ENCODE measurements around the gene TBX19.

Gene TBX19

DNA sequence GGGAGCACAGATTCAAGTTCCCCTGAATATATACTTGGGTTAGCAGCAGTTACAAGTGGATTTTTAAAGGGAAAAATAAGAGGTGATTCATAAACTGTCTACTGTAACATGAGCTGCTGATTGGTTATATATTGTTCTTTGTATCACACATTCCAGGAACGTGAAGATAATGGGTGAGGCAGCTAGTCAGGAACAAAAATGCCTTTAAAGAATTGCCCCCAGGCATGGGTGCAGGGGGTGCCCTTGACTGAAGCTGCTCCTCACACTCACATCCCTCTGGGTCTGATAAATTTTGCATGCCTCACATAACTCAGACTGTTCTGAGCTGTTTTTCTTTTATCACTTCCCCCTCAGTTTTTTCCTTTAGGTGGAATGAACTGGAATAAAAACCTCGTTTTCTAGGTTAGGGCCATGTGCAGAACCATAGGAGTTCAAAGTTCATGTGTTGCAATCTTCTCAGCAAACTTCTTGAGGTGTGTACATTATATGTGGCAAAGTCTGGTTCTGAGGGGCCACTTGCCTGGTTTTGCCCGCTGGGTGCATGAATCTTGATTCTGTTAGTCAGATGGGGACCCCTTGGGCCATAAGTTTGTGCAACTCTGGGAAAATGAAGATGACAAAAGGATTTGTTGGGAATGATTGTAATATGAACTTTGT, 21.1 kb downstream of the TBX19 start:
- Histone ChIP-seq H3K4me2 (ENCODE audit: low read length) (peak overlapping the region; percentile 13), H3K4me1 (ENCODE audit: control insufficient read depth, insufficient read depth, low read length) (peaks cover 7% of the 10 kb centered on the region), H3K4me3 (ENCODE audit: low read length) (no peak overlapping the region), H3K9ac (ENCODE audit: low read depth, low read length) (no peak overlapping the region), H3K27me3 (ENCODE audit: control insufficient read depth, insufficient read depth, low read length) (no peaks in the 10 kb centered on the region), H3K9me3 (replicated peaks; ENCODE audit: low read length) (no peaks in the 10 kb centered on the region), H3K36me3 (ENCODE audit: insufficient read depth, low read length) (no peaks in the 10 kb centered on the region)

DNA sequence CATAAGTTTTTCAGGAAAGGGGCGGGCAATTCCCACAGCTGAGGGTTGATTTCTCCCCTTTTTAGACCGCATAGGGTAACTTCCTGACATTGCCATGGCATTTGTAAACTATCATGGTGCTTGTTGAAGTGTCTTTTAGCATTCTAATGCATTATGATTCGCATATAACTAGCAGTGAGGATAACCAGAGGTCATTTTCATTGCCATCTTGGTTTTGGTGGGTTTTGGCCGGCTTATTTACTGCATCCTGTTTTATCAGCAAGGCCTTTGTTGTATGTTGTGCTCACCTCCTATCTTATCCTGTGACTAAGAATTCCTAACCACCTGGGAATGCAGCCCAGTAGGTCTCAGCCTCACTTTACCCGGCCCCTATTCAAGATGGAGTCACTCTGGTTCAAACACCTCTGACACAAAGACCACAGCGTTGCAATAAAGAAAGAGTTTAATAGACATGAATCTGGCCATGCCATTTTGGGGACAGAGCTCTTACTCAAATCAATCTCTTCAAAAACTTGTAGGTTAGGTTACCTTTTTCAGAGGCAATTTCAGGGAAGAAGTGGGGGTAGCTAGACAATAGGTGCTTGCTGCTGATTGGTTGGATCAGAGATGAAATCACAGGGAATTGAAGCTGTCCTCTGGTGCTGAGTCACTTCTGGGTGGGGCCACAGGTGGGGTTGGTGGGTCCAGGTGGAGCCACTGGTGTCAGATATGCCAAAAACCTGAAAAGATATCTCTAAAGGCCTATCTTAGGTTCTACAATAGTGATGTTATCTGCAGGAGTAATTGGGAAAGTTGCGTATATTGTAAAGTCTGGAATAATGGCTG, 23.3 kb downstream of the TBX19 start:
- Histone ChIP-seq H3K27me3 (ENCODE audit: control insufficient read depth, insufficient read depth, low read length) (no peaks in the 10 kb centered on the region), H3K4me1 (ENCODE audit: control insufficient read depth, insufficient read depth, low read length) (peaks cover 7% of the 10 kb centered on the region), H3K4me2 (ENCODE audit: low read length) (no peak overlapping the region), H3K9ac (ENCODE audit: low read depth, low read length) (no peak overlapping the region), H3K9me3 (replicated peaks; ENCODE audit: low read length) (no peaks in the 10 kb centered on the region), H3K4me3 (ENCODE audit: low read length) (no peak overlapping the region), H3K36me3 (ENCODE audit: insufficient read depth, low read length) (no peaks in the 10 kb centered on the region)

DNA sequence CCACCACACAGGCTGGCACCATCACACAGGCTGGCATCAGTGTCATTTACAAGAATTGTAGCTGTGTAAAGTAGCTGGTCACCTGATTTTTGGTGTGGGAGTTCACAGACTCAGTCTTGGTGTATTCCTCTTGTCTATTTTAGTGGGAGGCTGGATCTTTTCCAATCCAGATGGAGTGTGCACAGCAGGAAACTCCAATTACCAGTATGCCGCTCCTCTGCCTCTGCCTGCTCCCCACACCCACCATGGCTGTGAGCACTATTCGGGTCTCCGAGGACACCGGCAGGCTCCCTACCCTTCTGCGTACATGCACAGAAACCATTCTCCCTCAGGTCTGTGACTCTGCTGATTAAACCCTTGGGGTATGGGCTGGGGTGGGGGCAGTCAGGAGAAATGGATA, 24.2 kb downstream of the TBX19 start:
- Histone ChIP-seq H3K27me3 (ENCODE audit: control insufficient read depth, insufficient read depth, low read length) (no peaks in the 10 kb centered on the region), H3K4me2 (ENCODE audit: low read length) (no peak overlapping the region), H3K4me1 (ENCODE audit: control insufficient read depth, insufficient read depth, low read length) (peaks cover 7% of the 10 kb centered on the region)

DNA sequence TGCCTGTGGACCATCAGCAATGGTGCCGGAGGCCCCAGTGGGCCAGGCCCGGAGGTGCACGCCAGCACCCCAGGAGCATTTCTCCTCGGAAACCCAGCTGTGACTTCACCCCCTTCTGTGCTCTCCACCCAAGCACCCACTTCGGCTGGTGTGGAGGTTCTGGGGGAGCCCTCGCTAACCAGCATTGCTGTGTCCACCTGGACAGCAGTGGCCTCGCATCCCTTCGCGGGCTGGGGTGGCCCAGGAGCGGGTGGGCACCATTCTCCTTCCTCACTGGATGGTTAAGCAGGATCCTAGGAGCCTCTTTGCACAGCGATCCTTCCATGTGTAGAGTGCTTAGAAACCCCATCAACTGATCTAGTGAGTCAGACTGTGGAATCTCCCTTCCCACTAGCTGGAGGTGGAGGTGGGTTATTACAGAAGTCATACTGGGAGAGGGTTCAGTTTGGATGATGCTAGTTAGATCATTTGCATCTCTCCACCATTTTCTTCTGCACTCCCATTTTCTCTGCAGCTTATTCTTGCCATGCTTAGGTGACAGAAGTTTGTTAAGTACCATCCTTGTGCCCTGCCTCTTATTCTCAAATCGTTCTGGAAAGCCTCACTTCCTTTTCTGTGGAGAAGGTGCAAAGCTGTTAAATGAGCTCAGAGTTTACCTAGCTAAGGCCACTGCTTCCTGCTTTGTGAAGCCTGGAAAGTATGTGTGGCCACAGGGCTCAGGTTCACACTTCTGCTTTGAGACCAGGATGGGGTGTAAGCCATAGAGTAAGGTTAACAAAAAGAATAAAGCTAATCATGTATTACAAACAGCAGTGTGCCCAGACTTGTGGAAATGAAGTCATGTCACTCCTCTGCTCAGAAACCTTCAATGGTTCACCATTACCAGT, 32.3 kb downstream of the TBX19 start:
- Histone ChIP-seq H3K36me3 (ENCODE audit: insufficient read depth, low read length) (no peaks in the 10 kb centered on the region), H3K4me1 (ENCODE audit: control insufficient read depth, insufficient read depth, low read length) (no peaks in the 10 kb centered on the region), H3K27me3 (ENCODE audit: control insufficient read depth, insufficient read depth, low read length) (no peaks in the 10 kb centered on the region), H3K4me2 (ENCODE audit: low read length) (no peak overlapping the region), H3K4me3 (ENCODE audit: low read length) (no peak overlapping the region), H3K9me3 (replicated peaks; ENCODE audit: low read length) (no peaks in the 10 kb centered on the region), H3K9ac (ENCODE audit: low read depth, low read length) (no peak overlapping the region)

More for the DNA sequence above, 24.2 kb downstream of the TBX19 start:
- Histone ChIP-seq H3K9ac (ENCODE audit: low read depth, low read length) (no peak overlapping the region), H3K36me3 (ENCODE audit: insufficient read depth, low read length) (no peaks in the 10 kb centered on the region), H3K4me3 (ENCODE audit: low read length) (no peak overlapping the region), H3K9me3 (replicated peaks; ENCODE audit: low read length) (no peaks in the 10 kb centered on the region)

DNA sequence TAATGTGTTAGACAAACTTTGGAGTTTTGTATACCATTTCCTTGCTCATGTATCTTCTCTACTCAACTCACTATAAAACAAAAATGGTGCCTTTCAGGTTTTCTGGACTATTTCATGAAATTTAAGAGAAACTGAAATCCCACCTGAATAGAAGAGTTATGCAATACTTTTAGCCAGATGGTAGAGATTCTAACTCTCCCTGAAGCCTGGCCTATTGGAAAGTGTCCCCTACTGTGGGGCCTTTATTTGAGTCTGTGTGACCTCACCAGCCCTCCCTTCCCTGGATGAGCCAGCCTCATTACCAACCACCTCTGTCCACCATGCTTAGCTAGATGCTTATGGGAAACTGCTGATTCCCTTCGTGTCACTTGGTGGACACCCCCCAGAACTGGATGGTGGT, 35.5 kb downstream of the TBX19 start:
- Histone ChIP-seq H3K36me3 (ENCODE audit: insufficient read depth, low read length) (no peaks in the 10 kb centered on the region), H3K9me3 (replicated peaks; ENCODE audit: low read length) (no peaks in the 10 kb centered on the region), H3K9ac (ENCODE audit: low read depth, low read length) (no peak overlapping the region), H3K4me2 (ENCODE audit: low read length) (no peak overlapping the region), H3K4me3 (ENCODE audit: low read length) (no peak overlapping the region), H3K4me1 (ENCODE audit: control insufficient read depth, insufficient read depth, low read length) (peaks cover 7% of the 10 kb centered on the region), H3K27me3 (ENCODE audit: control insufficient read depth, insufficient read depth, low read length) (no peaks in the 10 kb centered on the region)

DNA sequence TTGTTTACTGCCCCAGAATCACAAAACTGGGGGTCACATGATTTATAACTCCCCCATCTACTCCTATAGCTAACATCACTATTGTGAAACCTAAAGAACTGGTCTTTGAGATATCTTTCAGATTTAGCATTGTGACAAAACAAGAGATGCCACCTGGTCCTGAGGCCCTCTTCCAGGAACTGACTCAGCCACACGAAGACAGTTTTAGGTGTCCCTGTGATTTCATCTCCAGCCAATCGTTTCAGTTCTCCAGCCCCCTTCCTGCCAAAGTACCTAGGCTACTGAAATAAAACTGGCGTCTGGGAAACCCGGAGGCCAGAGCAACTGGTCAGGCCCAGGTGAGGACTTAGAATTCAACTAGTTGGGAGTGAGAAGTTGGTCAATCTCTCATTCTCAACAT, 36.6 kb downstream of the TBX19 start:
- no peak overlapping the region for H3K4me3 ChIP-seq (ENCODE audit: low read length)
- no peaks in the 10 kb centered on the region for H3K9me3 ChIP-seq (replicated peaks; ENCODE audit: low read length)
- H3K27me3 ChIP-seq (ENCODE audit: control insufficient read depth, insufficient read depth, low read length) = no peaks in the 10 kb centered on the region
- H3K4me2 ChIP-seq (ENCODE audit: low read length) = no peak overlapping the region
- H3K4me1 ChIP-seq (ENCODE audit: control insufficient read depth, insufficient read depth, low read length) = peaks cover 9% of the 10 kb centered on the region
- H3K9ac ChIP-seq (ENCODE audit: low read depth, low read length) = no peak overlapping the region
- no peaks in the 10 kb centered on the region for H3K36me3 ChIP-seq (ENCODE audit: insufficient read depth, low read length)

DNA sequence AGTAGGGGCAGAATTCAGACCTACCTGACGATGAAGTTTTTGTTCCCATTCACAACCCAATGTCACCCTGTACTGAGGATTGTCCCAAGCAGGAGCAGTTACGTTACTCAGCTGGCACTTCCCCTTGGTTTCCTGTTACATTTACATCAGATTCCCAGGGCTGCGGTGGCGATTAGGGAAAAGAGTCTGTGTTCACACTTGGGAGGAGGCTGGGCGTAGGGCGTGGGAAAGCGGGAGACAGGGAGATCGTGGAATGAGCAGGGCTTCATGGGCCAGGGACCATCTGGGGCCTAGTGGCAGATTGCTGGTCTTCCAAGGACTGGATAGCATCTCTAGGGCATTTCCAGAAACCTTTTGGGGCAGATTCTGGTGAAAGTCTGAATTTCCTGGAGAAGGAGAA, 39.0 kb downstream of the TBX19 start:
- Histone ChIP-seq H3K4me1 (ENCODE audit: control insufficient read depth, insufficient read depth, low read length) (peaks cover 9% of the 10 kb centered on the region), H3K4me2 (ENCODE audit: low read length) (no peak overlapping the region), H3K4me3 (ENCODE audit: low read length) (no peak overlapping the region), H3K9ac (ENCODE audit: low read depth, low read length) (no peak overlapping the region), H3K36me3 (ENCODE audit: insufficient read depth, low read length) (no peaks in the 10 kb centered on the region), H3K9me3 (replicated peaks; ENCODE audit: low read length) (no peaks in the 10 kb centered on the region), H3K27me3 (ENCODE audit: control insufficient read depth, insufficient read depth, low read length) (no peaks in the 10 kb centered on the region)

DNA sequence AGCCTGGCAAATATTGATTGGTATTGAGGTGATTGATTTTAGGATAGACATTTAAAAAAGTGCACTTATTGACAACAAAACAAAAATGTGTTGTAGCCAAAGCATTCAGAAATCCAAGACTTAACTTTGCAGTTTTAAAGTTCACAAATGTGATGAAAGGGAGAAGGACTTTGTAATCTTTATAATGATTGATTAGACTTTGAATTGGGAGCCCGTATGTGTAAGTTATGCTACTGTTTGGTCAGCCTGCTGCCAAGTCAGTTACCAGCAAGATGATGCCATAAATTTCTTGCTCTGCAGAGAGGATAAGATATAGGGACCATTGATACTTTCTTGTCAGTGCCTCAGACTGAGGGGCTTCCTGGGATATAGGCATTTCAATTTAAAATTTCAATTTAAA, 39.5 kb downstream of the TBX19 start:
- Histone ChIP-seq H3K36me3 (ENCODE audit: insufficient read depth, low read length) (no peaks in the 10 kb centered on the region), H3K4me3 (ENCODE audit: low read length) (no peak overlapping the region), H3K9ac (ENCODE audit: low read depth, low read length) (no peak overlapping the region), H3K4me1 (ENCODE audit: control insufficient read depth, insufficient read depth, low read length) (peaks cover 9% of the 10 kb centered on the region), H3K27me3 (ENCODE audit: control insufficient read depth, insufficient read depth, low read length) (no peaks in the 10 kb centered on the region), H3K9me3 (replicated peaks; ENCODE audit: low read length) (no peaks in the 10 kb centered on the region), H3K4me2 (ENCODE audit: low read length) (no peak overlapping the region)

DNA sequence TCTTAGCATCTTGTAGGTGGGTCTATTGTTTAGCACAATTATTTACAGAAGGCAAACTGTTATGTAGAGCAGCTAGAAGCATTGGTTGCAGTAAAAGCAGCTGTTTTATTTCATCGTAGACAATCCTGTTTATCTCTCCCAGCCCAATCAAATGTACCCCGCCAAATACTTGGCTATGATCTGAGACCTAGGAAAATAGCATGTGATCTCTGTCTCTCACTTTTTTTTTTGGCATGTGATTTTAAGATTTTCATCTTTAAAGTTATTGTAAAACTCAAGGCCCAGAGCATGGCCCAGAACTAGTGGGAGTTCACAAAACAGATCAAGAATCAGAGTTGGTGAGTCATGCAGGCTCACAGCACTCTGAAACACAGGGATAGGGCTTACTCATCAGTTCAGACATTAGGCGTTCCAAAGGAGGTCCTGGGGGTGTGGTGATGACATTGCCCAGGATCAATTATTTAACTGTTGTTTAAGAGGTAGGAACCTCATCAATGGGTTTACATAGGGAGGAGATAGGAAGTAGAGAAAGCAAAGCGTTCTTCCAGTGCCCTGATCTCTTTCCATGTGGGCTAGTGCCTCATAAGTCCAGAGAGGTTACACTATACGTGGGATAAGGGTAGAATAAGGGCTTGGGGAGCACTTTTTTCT, 40.2 kb downstream of the TBX19 start:
- peak overlapping the region; percentile 30 for H3K4me2 ChIP-seq (ENCODE audit: low read length)
- H3K36me3 ChIP-seq (ENCODE audit: insufficient read depth, low read length) = no peaks in the 10 kb centered on the region
- H3K9me3 ChIP-seq (replicated peaks; ENCODE audit: low read length) = no peaks in the 10 kb centered on the region
- H3K4me3 ChIP-seq (ENCODE audit: low read length) = no peak overlapping the region
- H3K4me1 ChIP-seq (ENCODE audit: control insufficient read depth, insufficient read depth, low read length) = peaks cover 9% of the 10 kb centered on the region
- H3K9ac ChIP-seq (ENCODE audit: low read depth, low read length) = no peak overlapping the region
- no peaks in the 10 kb centered on the region for H3K27me3 ChIP-seq (ENCODE audit: control insufficient read depth, insufficient read depth, low read length)

DNA sequence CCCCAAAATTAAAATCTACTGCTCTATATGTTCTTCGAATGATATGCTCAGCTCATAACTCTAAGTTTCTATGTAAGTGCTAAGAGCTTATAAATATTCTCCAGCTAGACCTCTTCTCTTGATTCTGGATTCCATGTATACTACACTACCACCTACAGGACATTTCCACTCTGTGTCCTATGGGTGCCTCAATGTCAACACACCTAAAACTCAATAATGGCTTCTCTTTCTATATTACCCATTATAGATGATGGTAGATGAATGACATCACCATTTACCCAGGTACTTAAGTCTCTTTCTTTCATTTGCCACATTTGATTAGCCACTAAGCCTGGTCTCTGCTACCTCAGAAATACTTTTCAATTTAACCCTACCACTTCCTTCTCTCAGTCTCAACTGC, 41.3 kb downstream of the TBX19 start:
- Histone ChIP-seq H3K9ac (ENCODE audit: low read depth, low read length) (no peak overlapping the region), H3K4me3 (ENCODE audit: low read length) (no peak overlapping the region), H3K9me3 (replicated peaks; ENCODE audit: low read length) (no peaks in the 10 kb centered on the region), H3K36me3 (ENCODE audit: insufficient read depth, low read length) (no peaks in the 10 kb centered on the region), H3K27me3 (ENCODE audit: control insufficient read depth, insufficient read depth, low read length) (no peaks in the 10 kb centered on the region), H3K4me2 (ENCODE audit: low read length) (no peak overlapping the region), H3K4me1 (ENCODE audit: control insufficient read depth, insufficient read depth, low read length) (peaks cover 9% of the 10 kb centered on the region)
